ENCODE measurements around the gene RAB25.
A peak's percentile ranks its signal among the peaks of the same experiment; 100 is the strongest.

Gene RAB25

DNA sequence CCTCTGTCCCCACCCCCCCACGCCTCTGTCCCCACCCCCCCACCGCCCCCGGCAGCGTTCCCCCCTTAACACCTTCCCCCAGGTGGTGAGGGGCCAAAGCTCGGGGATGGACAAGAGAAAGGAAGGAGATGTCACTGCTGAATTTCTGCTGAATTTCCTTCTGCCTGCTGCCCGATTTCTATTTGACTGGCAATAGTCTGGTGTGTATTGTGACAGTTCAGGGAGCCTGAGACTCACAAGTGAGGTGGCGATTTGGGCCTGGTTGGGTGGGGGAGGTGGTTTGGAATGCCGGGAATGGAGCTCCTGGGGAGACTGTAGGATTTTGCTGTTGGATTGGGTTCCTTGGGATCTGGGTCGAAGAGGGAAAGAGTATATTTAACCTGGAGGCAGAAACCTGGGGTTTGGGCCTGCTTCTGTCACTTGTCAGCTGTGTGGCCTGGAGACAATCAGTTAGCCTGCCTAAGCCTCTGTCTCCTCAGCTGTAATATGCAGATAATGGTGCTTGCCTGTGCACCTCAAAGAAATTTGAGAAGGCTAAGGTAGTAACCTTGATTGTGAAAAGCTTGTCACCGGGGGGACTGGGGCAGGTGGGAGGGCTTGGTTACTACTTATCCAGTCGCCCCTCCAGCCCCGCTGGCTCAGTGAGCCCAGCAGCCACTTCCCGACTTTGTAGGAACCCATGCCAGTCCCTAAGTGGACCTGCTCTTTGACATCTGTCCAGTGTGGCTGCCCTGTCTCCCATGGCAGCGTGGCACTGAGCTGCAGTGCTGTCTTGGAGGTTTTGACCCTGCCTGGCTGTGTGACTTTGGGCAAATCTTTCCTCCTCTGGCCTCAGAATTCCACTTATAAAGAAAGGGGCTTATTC, 45.9 kb downstream of the RAB25 start:
- DNase-seq (ENCODE audit: low spot score) (no peak), ATAC-seq (ENCODE audit: low read depth) (no peak)
- Histone ChIP-seq H3K4me1 (ENCODE audit: insufficient read depth, poor library complexity, severe bottlenecking) (peaks cover 34% of the 10 kb centered on the region), H3K4me3 (ENCODE audit: severe bottlenecking) (no peak overlapping the region), H3K36me3 (ENCODE audit: low read depth) (no peaks in the 10 kb centered on the region), H3K9me3 (ENCODE audit: severe bottlenecking) (no peaks in the 10 kb centered on the region), H3K27ac (ENCODE audit: poor library complexity, severe bottlenecking) (peak overlapping the region; percentile 80), H3K27me3 (ENCODE audit: insufficient read depth, poor library complexity, severe bottlenecking) (no peaks in the 10 kb centered on the region)
- TF ChIP-seq, protein P1, sequence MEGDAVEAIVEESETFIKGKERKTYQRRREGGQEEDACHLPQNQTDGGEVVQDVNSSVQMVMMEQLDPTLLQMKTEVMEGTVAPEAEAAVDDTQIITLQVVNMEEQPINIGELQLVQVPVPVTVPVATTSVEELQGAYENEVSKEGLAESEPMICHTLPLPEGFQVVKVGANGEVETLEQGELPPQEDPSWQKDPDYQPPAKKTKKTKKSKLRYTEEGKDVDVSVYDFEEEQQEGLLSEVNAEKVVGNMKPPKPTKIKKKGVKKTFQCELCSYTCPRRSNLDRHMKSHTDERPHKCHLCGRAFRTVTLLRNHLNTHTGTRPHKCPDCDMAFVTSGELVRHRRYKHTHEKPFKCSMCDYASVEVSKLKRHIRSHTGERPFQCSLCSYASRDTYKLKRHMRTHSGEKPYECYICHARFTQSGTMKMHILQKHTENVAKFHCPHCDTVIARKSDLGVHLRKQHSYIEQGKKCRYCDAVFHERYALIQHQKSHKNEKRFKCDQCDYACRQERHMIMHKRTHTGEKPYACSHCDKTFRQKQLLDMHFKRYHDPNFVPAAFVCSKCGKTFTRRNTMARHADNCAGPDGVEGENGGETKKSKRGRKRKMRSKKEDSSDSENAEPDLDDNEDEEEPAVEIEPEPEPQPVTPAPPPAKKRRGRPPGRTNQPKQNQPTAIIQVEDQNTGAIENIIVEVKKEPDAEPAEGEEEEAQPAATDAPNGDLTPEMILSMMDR (IDR thresholded peaks at IDR 0.05; ENCODE audit: poor library complexity, severe bottlenecking): no peak

DNA sequence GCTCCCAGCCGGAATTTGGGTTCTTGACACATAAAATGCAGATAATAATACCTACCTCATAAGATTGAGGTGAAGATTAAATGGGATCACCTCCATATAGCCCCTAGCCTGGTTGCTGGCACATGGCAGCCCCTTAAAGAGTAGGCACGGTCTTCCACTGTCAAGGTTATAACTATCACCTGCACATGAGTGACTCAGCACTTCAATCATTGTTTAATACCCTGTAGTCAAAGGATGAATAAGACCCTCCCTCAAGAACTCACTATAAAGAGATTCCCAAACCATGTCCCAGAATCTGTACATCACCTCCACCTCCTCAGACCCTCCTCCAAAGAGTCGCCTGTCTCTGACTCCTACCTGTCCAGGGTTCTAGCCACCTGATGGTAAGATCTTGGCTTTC, 47.1 kb downstream of the RAB25 start:
- Histone ChIP-seq H3K4me1 (ENCODE audit: insufficient read depth, poor library complexity, severe bottlenecking) (peaks cover 39% of the 10 kb centered on the region), H3K9me3 (ENCODE audit: severe bottlenecking) (no peaks in the 10 kb centered on the region), H3K36me3 (ENCODE audit: low read depth) (no peaks in the 10 kb centered on the region), H3K4me3 (ENCODE audit: severe bottlenecking) (no peak overlapping the region), H3K27me3 (ENCODE audit: insufficient read depth, poor library complexity, severe bottlenecking) (no peaks in the 10 kb centered on the region), H3K27ac (ENCODE audit: poor library complexity, severe bottlenecking) (peak overlapping the region; percentile 80)
- DNase-seq (ENCODE audit: low spot score) (no peak), ATAC-seq (ENCODE audit: low read depth) (no peak)
- TF ChIP-seq, protein P1 (IDR thresholded peaks at IDR 0.05; ENCODE audit: poor library complexity, severe bottlenecking): no peak

DNA sequence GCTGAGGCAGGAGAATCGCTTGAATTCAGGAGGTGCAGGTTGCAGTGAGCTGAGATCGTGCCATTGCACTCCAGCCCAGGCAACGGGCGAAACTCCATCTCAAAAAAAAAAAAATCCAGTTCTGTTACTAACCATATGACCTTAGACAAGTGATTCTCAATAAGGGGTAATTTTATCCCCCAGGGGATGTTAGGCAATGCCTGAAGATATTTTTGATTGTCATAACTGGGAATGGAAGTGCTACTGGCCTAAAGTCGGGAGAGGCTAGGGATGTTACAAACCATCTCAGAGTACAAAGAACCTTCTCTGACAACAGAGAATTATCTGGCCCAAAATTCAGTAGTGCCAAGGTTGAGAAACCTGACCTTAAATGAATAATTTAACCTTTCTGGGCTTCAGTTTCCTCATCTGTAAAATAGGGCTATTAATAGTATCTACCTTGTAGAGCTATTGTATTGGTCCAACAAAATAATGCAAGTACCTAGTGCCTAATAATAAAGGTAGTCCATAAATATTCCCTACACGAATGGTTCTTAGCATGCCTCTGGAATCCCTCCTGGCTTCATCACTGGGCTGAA, 47.8 kb downstream of the RAB25 start:
- ATAC-seq (ENCODE audit: low read depth) (no peak), DNase-seq (ENCODE audit: low spot score) (no peak)
- no peak overlapping the region for H3K4me3 ChIP-seq (ENCODE audit: severe bottlenecking)
- H3K27ac ChIP-seq (ENCODE audit: poor library complexity, severe bottlenecking): no peak overlapping the region
- H3K36me3 ChIP-seq (ENCODE audit: low read depth): no peaks in the 10 kb centered on the region
- TF ChIP-seq, protein P1 (IDR thresholded peaks at IDR 0.05; ENCODE audit: poor library complexity, severe bottlenecking): no peak
- H3K9me3 ChIP-seq (ENCODE audit: severe bottlenecking): no peaks in the 10 kb centered on the region
- H3K27me3 ChIP-seq (ENCODE audit: insufficient read depth, poor library complexity, severe bottlenecking): no peaks in the 10 kb centered on the region
- H3K4me1 ChIP-seq (ENCODE audit: insufficient read depth, poor library complexity, severe bottlenecking): peaks cover 38% of the 10 kb centered on the region

DNA sequence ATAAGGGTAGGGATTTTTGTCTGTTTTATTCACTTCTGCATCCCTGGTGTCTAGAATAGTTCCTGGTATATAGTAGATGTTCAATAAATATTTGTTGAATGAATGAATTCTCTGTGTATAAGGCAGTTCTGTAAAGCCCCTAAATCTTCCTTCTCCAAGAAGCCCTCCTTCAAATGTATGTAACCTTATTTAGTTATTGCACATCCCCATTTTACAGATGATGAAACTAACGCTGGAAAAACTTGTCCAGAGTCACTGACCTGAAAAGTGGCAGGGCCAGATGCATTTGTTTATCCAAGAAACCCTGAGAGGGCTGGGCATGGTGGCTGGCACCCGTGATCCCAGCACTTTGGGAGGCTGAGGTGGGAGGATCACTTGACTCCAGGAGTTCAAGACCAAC, 49.3 kb downstream of the RAB25 start:
- no peaks in the 10 kb centered on the region for H3K36me3 ChIP-seq (ENCODE audit: low read depth)
- H3K27me3 ChIP-seq (ENCODE audit: insufficient read depth, poor library complexity, severe bottlenecking): no peaks in the 10 kb centered on the region
- no peak for DNase-seq (ENCODE audit: low spot score)
- no peak overlapping the region for H3K27ac ChIP-seq (ENCODE audit: poor library complexity, severe bottlenecking)
- peaks cover 26% of the 10 kb centered on the region for H3K4me1 ChIP-seq (ENCODE audit: insufficient read depth, poor library complexity, severe bottlenecking)
- H3K4me3 ChIP-seq (ENCODE audit: severe bottlenecking): no peak overlapping the region
- ATAC-seq (ENCODE audit: low read depth): no peak
- H3K9me3 ChIP-seq (ENCODE audit: severe bottlenecking): no peaks in the 10 kb centered on the region
- TF ChIP-seq, protein P1 (IDR thresholded peaks at IDR 0.05; ENCODE audit: poor library complexity, severe bottlenecking): no peak

Measured in RWPE2 (cell line).